ENCODE results near the gene PAPSS2. TPM values are rescaled to one million over a fixed set of nuclear protein-coding genes. Genes with fewer than 3 reads are reported as not detected.
"Not testable (repeated sequence)": the region's sequence is repeated elsewhere in the genome, so short reads cannot be mapped to it uniquely, and the experiment has no call there.

The PAPSS2 gene
- total and polyA plus RNA-seq, 4 donors: 19.8 to 57.2 (median 31.5) TPM

GRCh38 chr10:87740254-87740655 is 80.6 kb downstream of the PAPSS2 start:
- no peaks in the 10 kb centered on the region for H3K9me3 ChIP-seq (ENCODE audit: control insufficient read depth, low read length)
- no peak overlapping the region for H3K4me3 ChIP-seq (ENCODE audit: low read length in 2 of 2)
- ATAC-seq (ENCODE audit: low FRiP score) (peak; percentile 76), DNase-seq (no peak)
- intact Hi-C loops (cut with DNase I): no loop called here
- H3K27me3 ChIP-seq (ENCODE audit: control insufficient read depth in 1 of 2, insufficient read depth in 2 of 2, low read length in 1 of 2): no peaks in the 10 kb centered on the region
- H3K36me3 ChIP-seq (ENCODE audit: control insufficient read depth in 1 of 2, insufficient read depth in 2 of 2, low read length in 1 of 2): no peaks in the 10 kb centered on the region
- no peak overlapping the region for H3K27ac ChIP-seq (ENCODE audit: low read depth in 1 of 2, low read length in 2 of 2)
- no peaks in the 10 kb centered on the region for H3K4me1 ChIP-seq (ENCODE audit: control insufficient read depth in 1 of 2, insufficient read depth in 2 of 2, low read length in 2 of 2)

GRCh38 chr10:87742992-87743610 is 83.4 kb downstream of the PAPSS2 start:
- H3K27ac ChIP-seq (ENCODE audit: low read depth in 1 of 2, low read length in 2 of 2); H3K36me3 ChIP-seq (ENCODE audit: control insufficient read depth in 1 of 2, insufficient read depth in 2 of 2, low read length in 1 of 2); H3K9me3 ChIP-seq (ENCODE audit: control insufficient read depth, low read length); intact Hi-C loops (cut with DNase I); H3K27me3 ChIP-seq (ENCODE audit: control insufficient read depth in 1 of 2, insufficient read depth in 2 of 2, low read length in 1 of 2); ATAC-seq (ENCODE audit: low FRiP score); H3K4me1 ChIP-seq (ENCODE audit: control insufficient read depth in 1 of 2, insufficient read depth in 2 of 2, low read length in 2 of 2); H3K4me3 ChIP-seq (ENCODE audit: low read length in 2 of 2): not testable (repeated sequence)
- 94 to 96% methylated on average over 18 of the region's 18 CpGs for WGBS, 2 donors
- peak in 1 of 2 donors; percentile 54 for DNase-seq

GRCh38 chr10:87744606-87745005 is 84.9 kb downstream of the PAPSS2 start:
- Histone ChIP-seq H3K27ac (ENCODE audit: low read depth in 1 of 2, low read length in 2 of 2) (no peak overlapping the region), H3K4me1 (ENCODE audit: control insufficient read depth in 1 of 2, insufficient read depth in 2 of 2, low read length in 2 of 2) (no peaks in the 10 kb centered on the region), H3K9me3 (ENCODE audit: control insufficient read depth, low read length) (no peaks in the 10 kb centered on the region), H3K4me3 (ENCODE audit: low read length in 2 of 2) (no peak overlapping the region), H3K36me3 (ENCODE audit: control insufficient read depth in 1 of 2, insufficient read depth in 2 of 2, low read length in 1 of 2) (no peaks in the 10 kb centered on the region), H3K27me3 (ENCODE audit: control insufficient read depth in 1 of 2, insufficient read depth in 2 of 2, low read length in 1 of 2) (no peaks in the 10 kb centered on the region)
- ATAC-seq (ENCODE audit: low FRiP score) (no peak), DNase-seq (no peak)
- intact Hi-C loops (cut with DNase I): no loop called here
- 96 to 98% methylated on average over 2 of the region's 2 CpGs for WGBS, 2 donors

GRCh38 chr10:87746911-87747310 is 87.2 kb downstream of the PAPSS2 start:
- ATAC-seq (ENCODE audit: low FRiP score) (no peak), DNase-seq (no peak)
- H3K9me3 ChIP-seq (ENCODE audit: control insufficient read depth, low read length): no peaks in the 10 kb centered on the region
- WGBS, 2 donors: 57 to 64% methylated on average over 4 of the region's 4 CpGs
- H3K27ac ChIP-seq (ENCODE audit: low read depth in 1 of 2, low read length in 2 of 2): no peak overlapping the region
- H3K27me3 ChIP-seq (ENCODE audit: control insufficient read depth in 1 of 2, insufficient read depth in 2 of 2, low read length in 1 of 2): no peaks in the 10 kb centered on the region
- no peak overlapping the region for H3K4me3 ChIP-seq (ENCODE audit: low read length in 2 of 2)
- H3K36me3 ChIP-seq (ENCODE audit: control insufficient read depth in 1 of 2, insufficient read depth in 2 of 2, low read length in 1 of 2): no peaks in the 10 kb centered on the region
- H3K4me1 ChIP-seq (ENCODE audit: control insufficient read depth in 1 of 2, insufficient read depth in 2 of 2, low read length in 2 of 2): no peaks in the 10 kb centered on the region
- intact Hi-C loops (cut with DNase I): no loop called here

- DNase-seq; H3K4me1 ChIP-seq (ENCODE audit: control insufficient read depth in 1 of 2, insufficient read depth in 2 of 2, low read length in 2 of 2); intact Hi-C loops (cut with DNase I); H3K27me3 ChIP-seq (ENCODE audit: control insufficient read depth in 1 of 2, insufficient read depth in 2 of 2, low read length in 1 of 2); H3K36me3 ChIP-seq (ENCODE audit: control insufficient read depth in 1 of 2, insufficient read depth in 2 of 2, low read length in 1 of 2); H3K4me3 ChIP-seq (ENCODE audit: low read length in 2 of 2); ATAC-seq (ENCODE audit: low FRiP score); H3K27ac ChIP-seq (ENCODE audit: low read depth in 1 of 2, low read length in 2 of 2); H3K9me3 ChIP-seq (ENCODE audit: control insufficient read depth, low read length): not testable (repeated sequence)
- WGBS, 2 donors: 85 to 86% methylated on average over 4 of the region's 4 CpGs
Measured at GRCh38 chr10:87748244-87748643, 88.6 kb downstream of the PAPSS2 start.

GRCh38 chr10:87750001-87750671 is 90.5 kb downstream of the PAPSS2 start:
- intact Hi-C loops (cut with DNase I): no loop called here
- Histone ChIP-seq H3K9me3 (ENCODE audit: control insufficient read depth, low read length) (no peaks in the 10 kb centered on the region), H3K36me3 (ENCODE audit: control insufficient read depth in 1 of 2, insufficient read depth in 2 of 2, low read length in 1 of 2) (no peaks in the 10 kb centered on the region), H3K27ac (ENCODE audit: low read depth in 1 of 2, low read length in 2 of 2) (no peak overlapping the region), H3K4me3 (ENCODE audit: low read length in 2 of 2) (no peak overlapping the region), H3K27me3 (ENCODE audit: control insufficient read depth in 1 of 2, insufficient read depth in 2 of 2, low read length in 1 of 2) (no peaks in the 10 kb centered on the region), H3K4me1 (ENCODE audit: control insufficient read depth in 1 of 2, insufficient read depth in 2 of 2, low read length in 2 of 2) (no peaks in the 10 kb centered on the region)
- no peak for DNase-seq
- no peak for ATAC-seq (ENCODE audit: low FRiP score)
- whole genome bisulfite sequencing, 2 donors: 52 to 57% methylated on average over 5 of the region's 5 CpGs

DNA sequence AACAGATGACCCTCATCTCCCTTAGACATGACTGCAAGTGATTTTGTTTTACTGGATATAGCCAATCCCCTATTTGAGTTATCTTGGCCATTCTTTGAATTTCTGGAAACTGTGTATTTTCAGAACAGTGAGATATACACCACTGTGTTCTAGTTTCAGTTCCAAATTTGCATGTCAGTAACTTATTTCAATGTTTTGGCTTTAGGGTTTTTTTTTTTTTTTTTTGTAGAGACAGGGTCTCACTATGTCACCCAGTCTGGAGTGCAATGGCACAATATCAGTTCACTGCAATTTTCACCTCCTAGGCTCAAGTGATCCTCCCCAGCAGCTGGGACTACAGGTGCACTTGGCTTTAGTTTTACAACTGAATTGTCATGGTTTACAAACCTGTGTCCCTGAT is 91.1 kb downstream of the PAPSS2 start:
- no peak overlapping the region for H3K27ac ChIP-seq (ENCODE audit: low read depth in 1 of 2, low read length in 2 of 2)
- peaks cover 0 to under 1% of the 10 kb centered on the region in 2 donors for H3K36me3 ChIP-seq (ENCODE audit: control insufficient read depth in 1 of 2, insufficient read depth in 2 of 2, low read length in 1 of 2)
- H3K4me1 ChIP-seq (ENCODE audit: control insufficient read depth in 1 of 2, insufficient read depth in 2 of 2, low read length in 2 of 2): no peaks in the 10 kb centered on the region
- no peaks in the 10 kb centered on the region for H3K27me3 ChIP-seq (ENCODE audit: control insufficient read depth in 1 of 2, insufficient read depth in 2 of 2, low read length in 1 of 2)
- no peak for ATAC-seq (ENCODE audit: low FRiP score)
- H3K4me3 ChIP-seq (ENCODE audit: low read length in 2 of 2): no peak overlapping the region
- H3K9me3 ChIP-seq (ENCODE audit: control insufficient read depth, low read length): no peaks in the 10 kb centered on the region
- DNase-seq: no peak
- intact Hi-C loops (cut with DNase I): no loop called here

DNA sequence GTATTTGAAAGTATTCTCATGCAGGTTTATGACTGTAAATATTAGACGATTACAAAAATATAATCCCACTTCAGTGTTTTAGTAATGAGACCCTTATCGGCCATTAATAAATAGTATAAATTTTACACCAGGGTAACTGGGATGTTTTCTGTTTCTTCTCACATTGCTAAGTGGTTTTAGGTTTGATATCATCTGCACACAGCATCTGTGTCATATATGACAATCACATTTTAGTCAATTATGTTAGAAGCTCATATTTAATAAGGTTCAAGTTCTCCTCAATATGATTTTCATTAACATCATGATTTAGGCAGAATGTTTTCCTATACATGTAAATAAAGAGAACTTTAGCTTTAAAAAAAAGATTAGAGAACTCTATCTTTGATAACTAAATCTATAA is 91.6 kb downstream of the PAPSS2 start:
- Histone ChIP-seq H3K4me1 (ENCODE audit: control insufficient read depth in 1 of 2, insufficient read depth in 2 of 2, low read length in 2 of 2) (no peaks in the 10 kb centered on the region), H3K27me3 (ENCODE audit: control insufficient read depth in 1 of 2, insufficient read depth in 2 of 2, low read length in 1 of 2) (no peaks in the 10 kb centered on the region), H3K9me3 (ENCODE audit: control insufficient read depth, low read length) (no peaks in the 10 kb centered on the region), H3K27ac (ENCODE audit: low read depth in 1 of 2, low read length in 2 of 2) (no peak overlapping the region), H3K36me3 (ENCODE audit: control insufficient read depth in 1 of 2, insufficient read depth in 2 of 2, low read length in 1 of 2) (peaks cover 0 to 4% of the 10 kb centered on the region in 2 donors), H3K4me3 (ENCODE audit: low read length in 2 of 2) (no peak overlapping the region)
- WGBS, 2 donors: 94 to 97% methylated on average over 2 of the region's 2 CpGs
- no peak for DNase-seq
- intact Hi-C loops (cut with DNase I): no loop called here
- ATAC-seq (ENCODE audit: low FRiP score): no peak

DNA sequence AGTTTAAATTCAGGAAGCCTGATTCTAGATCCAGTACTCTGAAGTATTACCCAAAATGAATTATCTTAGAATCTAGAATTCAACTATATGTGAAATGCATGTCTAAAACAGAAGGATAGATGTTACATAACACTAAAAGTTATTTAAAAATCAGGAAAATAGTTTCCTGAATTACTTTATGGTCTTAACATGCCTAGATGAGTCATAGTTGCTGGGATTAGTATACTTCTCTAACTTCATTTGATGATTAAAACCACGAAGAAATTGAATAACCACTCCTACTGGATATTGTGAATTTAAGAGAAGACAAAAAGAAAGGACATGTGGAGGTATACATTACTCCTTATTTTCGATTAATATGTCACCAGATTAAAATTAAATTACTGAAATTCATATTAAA is 92.9 kb downstream of the PAPSS2 start:
- 82 to 86% methylated on average over 2 of the region's 2 CpGs for WGBS, 2 donors
- no peak for DNase-seq
- H3K27ac ChIP-seq (ENCODE audit: low read depth in 1 of 2, low read length in 2 of 2): no peak overlapping the region
- no peak for ATAC-seq (ENCODE audit: low FRiP score)
- peaks cover 0 to 4% of the 10 kb centered on the region in 2 donors for H3K36me3 ChIP-seq (ENCODE audit: control insufficient read depth in 1 of 2, insufficient read depth in 2 of 2, low read length in 1 of 2)
- no peaks in the 10 kb centered on the region for H3K9me3 ChIP-seq (ENCODE audit: control insufficient read depth, low read length)
- H3K4me1 ChIP-seq (ENCODE audit: control insufficient read depth in 1 of 2, insufficient read depth in 2 of 2, low read length in 2 of 2): no peaks in the 10 kb centered on the region
- H3K27me3 ChIP-seq (ENCODE audit: control insufficient read depth in 1 of 2, insufficient read depth in 2 of 2, low read length in 1 of 2): no peaks in the 10 kb centered on the region
- intact Hi-C loops (cut with DNase I): no loop called here
- H3K4me3 ChIP-seq (ENCODE audit: low read length in 2 of 2): no peak overlapping the region
